ENCODE data around the gene CASR.

DNA sequence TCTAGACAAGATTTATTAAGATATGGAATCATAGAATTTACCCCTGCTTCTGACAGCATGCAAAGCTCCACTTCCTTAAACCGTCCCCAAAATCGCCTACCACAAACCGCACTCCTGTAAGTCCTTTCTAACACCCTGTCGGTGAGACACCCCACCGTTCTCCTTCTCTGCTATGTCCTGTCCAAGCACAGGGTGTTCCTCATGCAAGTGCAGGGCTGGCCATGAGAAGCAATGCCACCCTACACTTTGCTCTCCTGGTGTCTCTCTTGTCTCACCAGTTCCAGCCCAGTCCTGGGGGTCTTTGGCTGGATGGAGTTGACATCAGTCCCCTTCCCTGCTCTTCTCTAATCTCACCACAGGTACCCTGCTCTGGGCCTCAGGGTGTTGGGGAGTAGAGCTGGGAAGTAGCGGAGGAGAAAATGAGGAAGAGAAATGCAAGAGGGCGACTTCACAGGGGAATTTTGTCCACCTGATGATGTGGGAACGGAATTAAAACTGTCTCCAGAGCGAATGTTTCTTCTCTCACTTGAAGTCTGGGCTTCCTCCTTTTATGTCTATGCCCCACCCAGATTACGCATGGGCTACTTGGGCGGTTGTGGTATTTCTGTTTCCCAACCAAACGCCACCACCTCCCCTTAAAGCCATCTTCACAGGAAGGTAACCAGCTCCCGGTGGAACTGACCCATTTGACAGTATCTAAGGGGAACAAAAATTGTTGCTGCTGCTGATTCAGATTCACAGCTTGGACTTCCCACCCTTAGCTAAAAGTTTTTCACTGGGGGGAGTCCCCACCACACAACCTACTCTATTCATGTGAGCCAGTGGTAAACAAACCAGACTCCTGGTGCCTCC, 49.9 kb downstream of the CASR start:
- no peak for TF ChIP-seq POLR2A (IDR thresholded peaks at IDR 0.05; ENCODE audit: low read depth)
- TF ChIP-seq, protein P1, sequence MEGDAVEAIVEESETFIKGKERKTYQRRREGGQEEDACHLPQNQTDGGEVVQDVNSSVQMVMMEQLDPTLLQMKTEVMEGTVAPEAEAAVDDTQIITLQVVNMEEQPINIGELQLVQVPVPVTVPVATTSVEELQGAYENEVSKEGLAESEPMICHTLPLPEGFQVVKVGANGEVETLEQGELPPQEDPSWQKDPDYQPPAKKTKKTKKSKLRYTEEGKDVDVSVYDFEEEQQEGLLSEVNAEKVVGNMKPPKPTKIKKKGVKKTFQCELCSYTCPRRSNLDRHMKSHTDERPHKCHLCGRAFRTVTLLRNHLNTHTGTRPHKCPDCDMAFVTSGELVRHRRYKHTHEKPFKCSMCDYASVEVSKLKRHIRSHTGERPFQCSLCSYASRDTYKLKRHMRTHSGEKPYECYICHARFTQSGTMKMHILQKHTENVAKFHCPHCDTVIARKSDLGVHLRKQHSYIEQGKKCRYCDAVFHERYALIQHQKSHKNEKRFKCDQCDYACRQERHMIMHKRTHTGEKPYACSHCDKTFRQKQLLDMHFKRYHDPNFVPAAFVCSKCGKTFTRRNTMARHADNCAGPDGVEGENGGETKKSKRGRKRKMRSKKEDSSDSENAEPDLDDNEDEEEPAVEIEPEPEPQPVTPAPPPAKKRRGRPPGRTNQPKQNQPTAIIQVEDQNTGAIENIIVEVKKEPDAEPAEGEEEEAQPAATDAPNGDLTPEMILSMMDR (IDR thresholded peaks at IDR 0.05): no peak
